ENCODE data around the gene BGLAP. TPM values are rescaled to one million over a fixed set of nuclear protein-coding genes. Genes with fewer than 3 reads are reported as not detected.
A peak's percentile ranks its signal among the peaks of the same experiment; 100 is the strongest.

The BGLAP gene
- total and polyA plus RNA-seq, 2 donors from 2014 or later, result 1.7 to 1.8 TPM

DNA sequence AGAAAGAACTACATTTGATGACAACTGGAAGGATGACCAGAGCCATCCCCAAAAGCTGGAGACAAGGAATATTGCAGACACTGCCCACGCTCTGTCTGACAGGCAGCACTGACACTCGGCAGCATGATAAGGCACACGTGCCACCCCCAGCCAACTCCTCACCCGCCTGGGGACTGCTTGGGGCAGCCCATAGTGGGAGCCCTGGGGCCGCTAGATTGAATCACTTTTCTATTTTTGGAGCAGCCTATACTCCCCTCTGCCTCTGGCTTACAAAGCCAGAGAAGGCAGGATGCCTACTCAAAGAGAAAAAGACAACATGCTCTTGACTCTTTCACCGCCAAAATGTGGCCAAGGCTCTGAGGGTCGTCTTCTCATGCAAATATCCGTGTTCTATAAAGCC is 39.3 kb downstream of the BGLAP start:
- intact Hi-C loops (cut with DNase I), result no loop called here
- peak overlapping the region in 2 of 3 donors; percentile 93 to 95 for H3K4me3 ChIP-seq (ENCODE audit: low read length in 3 of 3)
- H3K4me1 ChIP-seq (ENCODE audit: control insufficient read depth in 2 of 3, insufficient read depth in 2 of 3, low read depth in 1 of 3, low read length in 3 of 3), result peaks cover 0 to 21% (median 18%) of the 10 kb centered on the region in 3 donors
- H3K27ac ChIP-seq (ENCODE audit: low read depth in 2 of 2, low read length in 2 of 2), result no peak overlapping the region
- H3K36me3 ChIP-seq (ENCODE audit: control insufficient read depth in 2 of 3, insufficient read depth in 3 of 3, low read length in 3 of 3), result peaks cover 3 to 26% (median 21%) of the 10 kb centered on the region in 3 donors
- TF ChIP-seq, protein P1, sequence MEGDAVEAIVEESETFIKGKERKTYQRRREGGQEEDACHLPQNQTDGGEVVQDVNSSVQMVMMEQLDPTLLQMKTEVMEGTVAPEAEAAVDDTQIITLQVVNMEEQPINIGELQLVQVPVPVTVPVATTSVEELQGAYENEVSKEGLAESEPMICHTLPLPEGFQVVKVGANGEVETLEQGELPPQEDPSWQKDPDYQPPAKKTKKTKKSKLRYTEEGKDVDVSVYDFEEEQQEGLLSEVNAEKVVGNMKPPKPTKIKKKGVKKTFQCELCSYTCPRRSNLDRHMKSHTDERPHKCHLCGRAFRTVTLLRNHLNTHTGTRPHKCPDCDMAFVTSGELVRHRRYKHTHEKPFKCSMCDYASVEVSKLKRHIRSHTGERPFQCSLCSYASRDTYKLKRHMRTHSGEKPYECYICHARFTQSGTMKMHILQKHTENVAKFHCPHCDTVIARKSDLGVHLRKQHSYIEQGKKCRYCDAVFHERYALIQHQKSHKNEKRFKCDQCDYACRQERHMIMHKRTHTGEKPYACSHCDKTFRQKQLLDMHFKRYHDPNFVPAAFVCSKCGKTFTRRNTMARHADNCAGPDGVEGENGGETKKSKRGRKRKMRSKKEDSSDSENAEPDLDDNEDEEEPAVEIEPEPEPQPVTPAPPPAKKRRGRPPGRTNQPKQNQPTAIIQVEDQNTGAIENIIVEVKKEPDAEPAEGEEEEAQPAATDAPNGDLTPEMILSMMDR (IDR thresholded peaks at IDR 0.05; ENCODE audit: borderline replicate concordance, extremely low read depth, insufficient read depth), result no peak
- H3K9me3 ChIP-seq (ENCODE audit: control insufficient read depth in 2 of 3, insufficient read depth in 1 of 3, low read length in 3 of 3), result no peaks in the 10 kb centered on the region
- no peaks in the 10 kb centered on the region for H3K27me3 ChIP-seq (ENCODE audit: control insufficient read depth, insufficient read depth, low read length)
- FAIRE-seq, result no peak
- peak in 1 of 5 donors; percentile 18 for DNase-seq
- peak overlapping the region in 2 of 3 donors; percentile 26 to 78 for H3K9ac ChIP-seq (ENCODE audit: low read length in 3 of 3)

DNA sequence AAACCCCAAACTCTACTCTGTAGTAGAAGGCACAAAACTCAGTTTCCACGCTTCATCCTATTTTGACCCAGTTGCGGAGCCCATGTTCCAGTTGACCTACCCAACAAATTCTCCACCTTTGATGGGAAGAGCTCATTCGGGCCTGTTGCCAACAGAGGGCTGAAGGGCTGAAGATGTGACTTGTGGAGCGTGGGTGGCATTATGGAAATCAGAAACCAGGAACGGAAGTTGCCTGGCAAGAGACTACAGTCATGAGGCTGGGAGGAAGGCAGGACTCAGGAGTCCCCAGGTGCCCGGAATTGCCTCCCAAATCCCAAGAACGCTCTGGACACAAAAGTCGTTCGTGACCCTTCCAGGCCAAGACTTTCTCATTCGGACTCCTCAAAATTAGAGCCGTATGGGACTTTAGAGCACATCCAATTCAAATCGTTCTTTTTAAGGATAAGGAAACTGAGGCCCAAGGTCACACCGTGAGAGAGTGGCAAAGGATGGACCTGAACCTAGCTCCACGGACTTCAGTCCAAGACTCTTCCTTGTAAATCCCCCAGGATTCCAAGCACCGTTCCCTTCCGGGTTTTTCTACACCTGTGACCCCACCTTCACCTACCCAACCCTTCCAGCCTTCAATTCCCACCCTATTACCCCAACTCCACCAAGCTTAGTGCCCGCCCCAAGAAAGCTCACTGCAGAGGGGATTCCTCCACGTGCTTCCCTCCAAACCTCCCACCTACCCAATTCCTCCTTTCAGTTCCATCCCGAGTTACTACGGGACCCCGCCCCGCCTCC is 39.9 kb downstream of the BGLAP start:
- peak in 2 of 5 donors; percentile 45 to 56 for DNase-seq
- TF ChIP-seq, protein P1 (IDR thresholded peaks at IDR 0.05; ENCODE audit: borderline replicate concordance, extremely low read depth, insufficient read depth), result no peak
- peak overlapping the region; percentile 63 to 95 (median 93) for H3K4me3 ChIP-seq (ENCODE audit: low read length in 3 of 3)
- intact Hi-C loops (cut with DNase I), result no loop called here
- no peak for FAIRE-seq
- H3K4me1 ChIP-seq (ENCODE audit: control insufficient read depth in 2 of 3, insufficient read depth in 2 of 3, low read depth in 1 of 3, low read length in 3 of 3), result peaks cover 0 to 21% (median 18%) of the 10 kb centered on the region in 3 donors
- H3K27me3 ChIP-seq (ENCODE audit: control insufficient read depth, insufficient read depth, low read length), result no peaks in the 10 kb centered on the region
- H3K9me3 ChIP-seq (ENCODE audit: control insufficient read depth in 2 of 3, insufficient read depth in 1 of 3, low read length in 3 of 3), result no peaks in the 10 kb centered on the region
- peak overlapping the region; percentile 26 to 83 (median 78) for H3K9ac ChIP-seq (ENCODE audit: low read length in 3 of 3)
- H3K27ac ChIP-seq (ENCODE audit: low read depth in 2 of 2, low read length in 2 of 2), result peak overlapping the region; percentile 86 to 92
- peaks cover 3 to 21% (median 15%) of the 10 kb centered on the region in 3 donors for H3K36me3 ChIP-seq (ENCODE audit: control insufficient read depth in 2 of 3, insufficient read depth in 3 of 3, low read length in 3 of 3)

DNA sequence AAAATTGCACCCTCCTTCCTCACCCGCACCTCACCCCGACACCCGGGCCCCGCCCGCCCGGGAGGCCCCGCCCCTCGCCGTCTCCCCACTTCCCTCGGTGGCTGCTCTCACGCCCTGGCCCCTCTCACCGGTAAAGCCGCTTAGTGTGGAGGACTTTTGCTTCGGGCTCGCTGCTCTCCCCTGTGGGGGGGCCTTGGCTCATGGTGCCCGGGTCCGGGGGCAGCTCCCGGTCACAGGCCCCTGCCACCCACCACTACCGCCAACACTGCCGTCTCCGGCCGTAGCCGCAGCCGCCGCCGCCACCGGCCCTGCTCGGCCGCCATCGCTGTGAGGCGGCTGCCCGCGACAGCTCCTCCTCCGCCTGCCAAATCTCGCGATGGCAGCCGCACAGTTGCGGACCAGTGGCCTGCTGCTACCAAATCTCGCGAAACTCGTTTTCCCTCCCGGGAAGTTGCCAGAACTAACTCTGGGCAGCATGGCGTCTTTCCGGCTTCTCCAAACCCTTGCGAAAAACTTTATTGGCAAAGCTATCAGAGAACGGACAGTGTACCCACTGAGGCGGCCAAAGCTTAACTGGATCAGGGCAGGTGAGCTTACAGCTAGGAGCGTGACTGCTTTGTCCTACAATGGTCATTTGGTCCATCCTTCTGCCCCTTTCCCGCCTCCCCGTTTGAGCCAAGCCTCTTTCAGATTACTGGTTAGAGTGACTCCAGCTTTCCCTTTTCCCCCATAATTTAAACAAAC is 40.7 kb downstream of the BGLAP start, which contains the start of gene SMG5:
Gene SMG5, minus strand, starts transcription at position 347 of the 744 bp plus-strand sequence. Its CDS starts 145 bp downstream, at position 202.
- Histone ChIP-seq H3K27ac (ENCODE audit: low read depth in 2 of 2, low read length in 2 of 2) (peak within 1 kb of the TSS; percentile 86 to 92), H3K4me1 (ENCODE audit: control insufficient read depth in 2 of 3, insufficient read depth in 2 of 3, low read depth in 1 of 3, low read length in 3 of 3) (peaks cover 0 to 21% (median 18%) of the 10 kb centered on the region in 3 donors), H3K9ac (ENCODE audit: low read length in 3 of 3) (peak within 1 kb of the TSS; percentile 78 to 98 (median 83)), H3K9me3 (ENCODE audit: control insufficient read depth in 2 of 3, insufficient read depth in 1 of 3, low read length in 3 of 3) (no peaks in the 10 kb centered on the region), H3K27me3 (ENCODE audit: control insufficient read depth, insufficient read depth, low read length) (no peaks in the 10 kb centered on the region), H3K36me3 (ENCODE audit: control insufficient read depth in 2 of 3, insufficient read depth in 3 of 3, low read length in 3 of 3) (peaks cover 3 to 16% (median 10%) of the 10 kb centered on the region in 3 donors), H3K4me3 (ENCODE audit: low read length in 3 of 3) (peak within 1 kb of the TSS; percentile 93 to 99 (median 98))
- TF ChIP-seq, protein P1 (IDR thresholded peaks at IDR 0.05; ENCODE audit: borderline replicate concordance, extremely low read depth, insufficient read depth), result no peak
- peak; percentile 98 to 99 (median 99) for DNase-seq
- FAIRE-seq, result peak; percentile 29
- intact Hi-C loops (cut with DNase I), result no loop called here
